Measurements from ENCODE around the gene HSD17B10.

HSD17B10 gene

DNA sequence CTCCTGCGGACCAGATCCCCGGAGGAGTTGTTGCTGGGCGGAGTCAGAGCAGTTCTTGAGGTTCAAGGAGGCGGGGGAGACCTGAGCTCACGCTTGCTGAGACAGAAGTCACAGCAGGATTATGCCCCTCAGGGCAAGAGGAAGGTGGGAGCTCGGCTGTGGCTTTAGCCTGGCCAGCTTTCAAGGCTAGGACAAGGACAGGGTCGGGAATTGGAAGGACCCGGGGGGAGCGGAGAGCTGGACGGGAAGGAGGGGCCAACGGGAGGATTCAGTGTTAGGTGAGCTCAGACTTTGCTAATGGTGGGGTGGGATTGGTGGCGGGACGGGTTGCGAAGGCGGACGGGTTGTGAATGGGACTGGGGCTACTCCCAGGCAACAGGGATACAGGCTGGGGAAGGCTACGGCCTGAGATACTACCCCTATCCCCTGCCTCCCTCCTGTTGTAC, 11.3 kb downstream of the HSD17B10 start, which contains the start of gene RIBC1:
RIBC1 (plus strand) TSS at position 13 of the 446 bp plus-strand sequence. CDS start 3,404 bp downstream, outside the sequence.
- peak; percentile 54 for ATAC-seq
- TF ChIP-seq, protein P1, sequence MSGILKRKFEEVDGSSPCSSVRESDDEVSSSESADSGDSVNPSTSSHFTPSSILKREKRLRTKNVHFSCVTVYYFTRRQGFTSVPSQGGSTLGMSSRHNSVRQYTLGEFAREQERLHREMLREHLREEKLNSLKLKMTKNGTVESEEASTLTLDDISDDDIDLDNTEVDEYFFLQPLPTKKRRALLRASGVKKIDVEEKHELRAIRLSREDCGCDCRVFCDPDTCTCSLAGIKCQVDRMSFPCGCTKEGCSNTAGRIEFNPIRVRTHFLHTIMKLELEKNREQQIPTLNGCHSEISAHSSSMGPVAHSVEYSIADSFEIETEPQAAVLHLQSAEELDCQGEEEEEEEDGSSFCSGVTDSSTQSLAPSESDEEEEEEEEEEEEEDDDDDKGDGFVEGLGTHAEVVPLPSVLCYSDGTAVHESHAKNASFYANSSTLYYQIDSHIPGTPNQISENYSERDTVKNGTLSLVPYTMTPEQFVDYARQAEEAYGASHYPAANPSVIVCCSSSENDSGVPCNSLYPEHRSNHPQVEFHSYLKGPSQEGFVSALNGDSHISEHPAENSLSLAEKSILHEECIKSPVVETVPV (CRISPR knock-in tag; IDR thresholded peaks at IDR 0.05) = no peak
- TF ChIP-seq TOX (CRISPR knock-in tag; IDR thresholded peaks at IDR 0.05; ENCODE audit: borderline replicate concordance) = no peak
- TF ChIP-seq ZC3H10 (CRISPR knock-in tag; IDR thresholded peaks at IDR 0.05) = no peak
- TF ChIP-seq RARB (CRISPR knock-in tag; IDR thresholded peaks at IDR 0.05) = no peak
- TF ChIP-seq, protein P2, sequence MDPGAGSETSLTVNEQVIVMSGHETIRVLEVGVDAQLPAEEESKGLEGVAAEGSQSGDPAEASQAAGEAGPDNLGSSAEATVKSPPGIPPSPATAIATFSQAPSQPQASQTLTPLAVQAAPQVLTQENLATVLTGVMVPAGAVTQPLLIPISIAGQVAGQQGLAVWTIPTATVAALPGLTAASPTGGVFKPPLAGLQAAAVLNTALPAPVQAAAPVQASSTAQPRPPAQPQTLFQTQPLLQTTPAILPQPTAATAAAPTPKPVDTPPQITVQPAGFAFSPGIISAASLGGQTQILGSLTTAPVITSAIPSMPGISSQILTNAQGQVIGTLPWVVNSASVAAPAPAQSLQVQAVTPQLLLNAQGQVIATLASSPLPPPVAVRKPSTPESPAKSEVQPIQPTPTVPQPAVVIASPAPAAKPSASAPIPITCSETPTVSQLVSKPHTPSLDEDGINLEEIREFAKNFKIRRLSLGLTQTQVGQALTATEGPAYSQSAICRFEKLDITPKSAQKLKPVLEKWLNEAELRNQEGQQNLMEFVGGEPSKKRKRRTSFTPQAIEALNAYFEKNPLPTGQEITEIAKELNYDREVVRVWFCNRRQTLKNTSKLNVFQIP (CRISPR knock-in tag; IDR thresholded peaks at IDR 0.05; ENCODE audit: borderline replicate concordance, low read depth) = no peak
- no peak for TF ChIP-seq OSR1 (CRISPR knock-in tag; IDR thresholded peaks at IDR 0.05)
- TF ChIP-seq, protein P3, sequence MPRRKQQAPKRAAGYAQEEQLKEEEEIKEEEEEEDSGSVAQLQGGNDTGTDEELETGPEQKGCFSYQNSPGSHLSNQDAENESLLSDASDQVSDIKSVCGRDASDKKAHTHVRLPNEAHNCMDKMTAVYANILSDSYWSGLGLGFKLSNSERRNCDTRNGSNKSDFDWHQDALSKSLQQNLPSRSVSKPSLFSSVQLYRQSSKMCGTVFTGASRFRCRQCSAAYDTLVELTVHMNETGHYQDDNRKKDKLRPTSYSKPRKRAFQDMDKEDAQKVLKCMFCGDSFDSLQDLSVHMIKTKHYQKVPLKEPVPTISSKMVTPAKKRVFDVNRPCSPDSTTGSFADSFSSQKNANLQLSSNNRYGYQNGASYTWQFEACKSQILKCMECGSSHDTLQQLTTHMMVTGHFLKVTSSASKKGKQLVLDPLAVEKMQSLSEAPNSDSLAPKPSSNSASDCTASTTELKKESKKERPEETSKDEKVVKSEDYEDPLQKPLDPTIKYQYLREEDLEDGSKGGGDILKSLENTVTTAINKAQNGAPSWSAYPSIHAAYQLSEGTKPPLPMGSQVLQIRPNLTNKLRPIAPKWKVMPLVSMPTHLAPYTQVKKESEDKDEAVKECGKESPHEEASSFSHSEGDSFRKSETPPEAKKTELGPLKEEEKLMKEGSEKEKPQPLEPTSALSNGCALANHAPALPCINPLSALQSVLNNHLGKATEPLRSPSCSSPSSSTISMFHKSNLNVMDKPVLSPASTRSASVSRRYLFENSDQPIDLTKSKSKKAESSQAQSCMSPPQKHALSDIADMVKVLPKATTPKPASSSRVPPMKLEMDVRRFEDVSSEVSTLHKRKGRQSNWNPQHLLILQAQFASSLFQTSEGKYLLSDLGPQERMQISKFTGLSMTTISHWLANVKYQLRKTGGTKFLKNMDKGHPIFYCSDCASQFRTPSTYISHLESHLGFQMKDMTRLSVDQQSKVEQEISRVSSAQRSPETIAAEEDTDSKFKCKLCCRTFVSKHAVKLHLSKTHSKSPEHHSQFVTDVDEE (CRISPR knock-in tag; IDR thresholded peaks at IDR 0.05) = no peak
- TF ChIP-seq ZNF70 (CRISPR knock-in tag; IDR thresholded peaks at IDR 0.05) = no peak
- no peak for TF ChIP-seq CSDC2 (CRISPR knock-in tag; IDR thresholded peaks at IDR 0.05)
- no peak for TF ChIP-seq ZNF8 (CRISPR knock-in tag; IDR thresholded peaks at IDR 0.05)
- no peak for TF ChIP-seq PPARA (CRISPR knock-in tag; IDR thresholded peaks at IDR 0.05; ENCODE audit: borderline replicate concordance)
- TF ChIP-seq ARNTL (CRISPR knock-in tag; IDR thresholded peaks at IDR 0.05; ENCODE audit: borderline replicate concordance, low read depth) = no peak
- TF ChIP-seq BACH2 (CRISPR knock-in tag; IDR thresholded peaks at IDR 0.05; ENCODE audit: borderline replicate concordance) = no peak
- TF ChIP-seq, protein P4, sequence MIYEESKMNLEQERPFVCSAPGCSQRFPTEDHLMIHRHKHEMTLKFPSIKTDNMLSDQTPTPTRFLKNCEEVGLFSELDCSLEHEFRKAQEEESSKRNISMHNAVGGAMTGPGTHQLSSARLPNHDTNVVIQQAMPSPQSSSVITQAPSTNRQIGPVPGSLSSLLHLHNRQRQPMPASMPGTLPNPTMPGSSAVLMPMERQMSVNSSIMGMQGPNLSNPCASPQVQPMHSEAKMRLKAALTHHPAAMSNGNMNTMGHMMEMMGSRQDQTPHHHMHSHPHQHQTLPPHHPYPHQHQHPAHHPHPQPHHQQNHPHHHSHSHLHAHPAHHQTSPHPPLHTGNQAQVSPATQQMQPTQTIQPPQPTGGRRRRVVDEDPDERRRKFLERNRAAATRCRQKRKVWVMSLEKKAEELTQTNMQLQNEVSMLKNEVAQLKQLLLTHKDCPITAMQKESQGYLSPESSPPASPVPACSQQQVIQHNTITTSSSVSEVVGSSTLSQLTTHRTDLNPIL (CRISPR knock-in tag; IDR thresholded peaks at IDR 0.05; ENCODE audit: low read depth) = no peak
- TF ChIP-seq ZFP3 (CRISPR knock-in tag; IDR thresholded peaks at IDR 0.05) = no peak
- no peak for TF ChIP-seq SNAI2 (CRISPR knock-in tag; IDR thresholded peaks at IDR 0.05)
- TF ChIP-seq ESRRG (CRISPR knock-in tag; IDR thresholded peaks at IDR 0.05) = no peak
- TF ChIP-seq ZNF565 (CRISPR knock-in tag; conservative IDR thresholded peaks at IDR 0.05; ENCODE audit: low read depth) = no peak

DNA sequence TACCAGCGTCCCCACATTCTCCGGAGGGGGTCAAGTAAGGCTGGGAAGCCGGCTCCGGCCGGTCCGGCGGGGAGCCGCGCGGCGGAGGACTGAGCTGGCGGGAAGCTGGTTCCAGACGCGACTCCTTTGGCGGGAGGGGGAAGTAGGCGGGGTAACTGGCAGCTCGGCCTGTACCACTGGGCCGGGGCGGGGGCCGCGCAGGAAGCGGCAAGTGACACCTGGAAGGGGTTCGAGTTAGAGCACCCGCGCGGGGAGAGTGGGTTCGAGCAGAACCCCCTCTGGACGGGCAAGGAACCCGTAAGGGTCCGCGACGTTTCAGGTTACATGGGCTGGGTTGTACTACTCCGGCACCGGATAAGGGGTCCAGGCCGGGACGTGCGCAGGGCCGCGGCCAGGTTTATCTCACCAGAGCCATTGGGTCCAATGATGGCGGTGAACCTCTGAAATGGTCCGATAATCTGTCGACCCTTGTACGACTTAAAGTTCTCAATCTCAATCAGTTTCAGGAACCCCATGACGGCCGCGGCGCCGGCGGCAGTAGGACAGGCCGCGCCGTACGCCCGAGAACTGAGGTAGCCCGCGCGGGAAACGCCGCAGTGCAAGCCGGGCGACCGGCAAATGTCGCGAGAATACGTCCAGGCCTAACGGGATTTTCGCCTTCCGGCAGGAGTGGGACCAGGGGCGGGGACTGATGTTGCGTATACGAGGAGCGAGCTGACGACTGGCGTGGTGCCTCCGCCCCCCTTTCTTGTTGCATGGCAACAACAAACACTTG, 11.9 kb downstream of the HSD17B10 start, which contains the start of gene SMC1A:
SMC1A (minus strand) TSS at position 569 of the 775 bp plus-strand sequence; CDS start at position 515, 54 bp downstream.
- peak; percentile 94 for ATAC-seq
- TF ChIP-seq ZNF8 (CRISPR knock-in tag; IDR thresholded peaks at IDR 0.05) = no peak
- no peak for TF ChIP-seq ZFP3 (CRISPR knock-in tag; IDR thresholded peaks at IDR 0.05)
- TF ChIP-seq ESRRG (CRISPR knock-in tag; IDR thresholded peaks at IDR 0.05) = no peak
- TF ChIP-seq RARB (CRISPR knock-in tag; IDR thresholded peaks at IDR 0.05) = no peak
- TF ChIP-seq OSR1 (CRISPR knock-in tag; IDR thresholded peaks at IDR 0.05) = no peak
- no peak for TF ChIP-seq ZC3H10 (CRISPR knock-in tag; IDR thresholded peaks at IDR 0.05)
- TF ChIP-seq, protein P5, sequence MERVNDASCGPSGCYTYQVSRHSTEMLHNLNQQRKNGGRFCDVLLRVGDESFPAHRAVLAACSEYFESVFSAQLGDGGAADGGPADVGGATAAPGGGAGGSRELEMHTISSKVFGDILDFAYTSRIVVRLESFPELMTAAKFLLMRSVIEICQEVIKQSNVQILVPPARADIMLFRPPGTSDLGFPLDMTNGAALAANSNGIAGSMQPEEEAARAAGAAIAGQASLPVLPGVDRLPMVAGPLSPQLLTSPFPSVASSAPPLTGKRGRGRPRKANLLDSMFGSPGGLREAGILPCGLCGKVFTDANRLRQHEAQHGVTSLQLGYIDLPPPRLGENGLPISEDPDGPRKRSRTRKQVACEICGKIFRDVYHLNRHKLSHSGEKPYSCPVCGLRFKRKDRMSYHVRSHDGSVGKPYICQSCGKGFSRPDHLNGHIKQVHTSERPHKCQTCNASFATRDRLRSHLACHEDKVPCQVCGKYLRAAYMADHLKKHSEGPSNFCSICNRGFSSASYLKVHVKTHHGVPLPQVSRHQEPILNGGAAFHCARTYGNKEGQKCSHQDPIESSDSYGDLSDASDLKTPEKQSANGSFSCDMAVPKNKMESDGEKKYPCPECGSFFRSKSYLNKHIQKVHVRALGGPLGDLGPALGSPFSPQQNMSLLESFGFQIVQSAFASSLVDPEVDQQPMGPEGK (CRISPR knock-in tag; IDR thresholded peaks at IDR 0.05; ENCODE audit: borderline replicate concordance) = no peak
- TF ChIP-seq BACH2 (CRISPR knock-in tag; IDR thresholded peaks at IDR 0.05; ENCODE audit: borderline replicate concordance) = no peak
- TF ChIP-seq, protein P1 (CRISPR knock-in tag; IDR thresholded peaks at IDR 0.05) = no peak
- TF ChIP-seq, protein P3 (CRISPR knock-in tag; IDR thresholded peaks at IDR 0.05) = no peak
- no peak for TF ChIP-seq ARNTL (CRISPR knock-in tag; IDR thresholded peaks at IDR 0.05; ENCODE audit: borderline replicate concordance, low read depth)
- no peak for TF ChIP-seq CSDC2 (CRISPR knock-in tag; IDR thresholded peaks at IDR 0.05)
- TF ChIP-seq PPARA (CRISPR knock-in tag; IDR thresholded peaks at IDR 0.05; ENCODE audit: borderline replicate concordance) = no peak
- TF ChIP-seq TCF4 (CRISPR knock-in tag; IDR thresholded peaks at IDR 0.05; ENCODE audit: borderline replicate concordance) = no peak
- no peak for TF ChIP-seq SNAI2 (CRISPR knock-in tag; IDR thresholded peaks at IDR 0.05)
